Measurements from ENCODE around the gene FAM171A2. TPM values are rescaled to one million over a fixed set of nuclear protein-coding genes. Genes with fewer than 3 reads are reported as not detected.

FAM171A2 gene
- total and polyA plus RNA-seq, 2 donors (not counting 1 experiment from before 2014, with no cell fraction given), result 0.18 to 0.69 TPM

Small RNA genes within 50 kb of the gene (small RNA-seq; reads per million reads assigned to genes)
- gene RF00012 (ENCODE audit: insufficient read length, low read depth, low replicate concordance), result not detected
- not detected for gene RN7SL258P (ENCODE audit: insufficient read length, low read depth, low replicate concordance)
- gene RNU6-453P (ENCODE audit: insufficient read length, low read depth, low replicate concordance), result not detected

Other genes with a start within 250 kb of the FAM171A2 start
- gene HDAC5, start 240.2 kb downstream of the FAM171A2 start, total RNA-seq, result 104 and 113 TPM in 2 replicates
- gene HDAC5, start 240.2 kb downstream of the FAM171A2 start, polyA plus RNA-seq, result 99.8 and 107 TPM in 2 replicates
- gene HROB, start 221.9 kb downstream of the FAM171A2 start, total RNA-seq, result 2.7 and 3.2 TPM in 2 replicates
- gene HROB, start 221.9 kb downstream of the FAM171A2 start, polyA plus RNA-seq, result 1.0 TPM in 2 replicates
- not detected in 2 replicates for gene ASB16, start 193.1 kb downstream of the FAM171A2 start, total RNA-seq
- not detected in 2 replicates for gene ASB16, start 193.1 kb downstream of the FAM171A2 start, polyA plus RNA-seq
- gene TMUB2, start 176.9 kb downstream of the FAM171A2 start, total RNA-seq, result 50.9 and 52.3 TPM in 2 replicates
- gene TMUB2, start 176.9 kb downstream of the FAM171A2 start, polyA plus RNA-seq, result 95.0 and 114 TPM in 2 replicates
- 107 and 119 TPM in 2 replicates for gene ATXN7L3, start 164.0 kb downstream of the FAM171A2 start, total RNA-seq
- 63.6 and 76.3 TPM in 2 replicates for gene ATXN7L3, start 164.0 kb downstream of the FAM171A2 start, polyA plus RNA-seq
- gene UBTF, start 144.2 kb downstream of the FAM171A2 start, total RNA-seq, result 179 and 181 TPM in 2 replicates
- gene UBTF, start 144.2 kb downstream of the FAM171A2 start, polyA plus RNA-seq, result 43.1 and 53.4 TPM in 2 replicates
- 0.22 and 1.9 TPM in 2 replicates for gene SLC4A1, start 95.7 kb downstream of the FAM171A2 start, total RNA-seq
- gene SLC4A1, start 95.7 kb downstream of the FAM171A2 start, polyA plus RNA-seq, result 0.09 TPM in 1 of 2 replicates, not detected in the other
- gene RUNDC3A, start 55.3 kb downstream of the FAM171A2 start, total RNA-seq, result not detected in 2 replicates
- 0.07 and 0.19 TPM in 2 replicates for gene RUNDC3A, start 55.3 kb downstream of the FAM171A2 start, polyA plus RNA-seq
- gene SLC25A39, start 39.0 kb downstream of the FAM171A2 start, total RNA-seq, result 86.6 and 88.4 TPM in 2 replicates
- 142 and 160 TPM in 2 replicates for gene SLC25A39, start 39.0 kb downstream of the FAM171A2 start, polyA plus RNA-seq
- 185 and 187 TPM in 2 replicates for gene GRN, start 18.6 kb downstream of the FAM171A2 start, total RNA-seq
- 144 and 226 TPM in 2 replicates for gene GRN, start 18.6 kb downstream of the FAM171A2 start, polyA plus RNA-seq
- 0.20 and 0.78 TPM in 2 replicates for gene ITGA2B, start 25.8 kb upstream of the FAM171A2 start, total RNA-seq
- 0.15 and 1.3 TPM in 2 replicates for gene ITGA2B, start 25.8 kb upstream of the FAM171A2 start, polyA plus RNA-seq
- 83.4 and 105 TPM in 2 replicates for gene GPATCH8, start 139.6 kb upstream of the FAM171A2 start, total RNA-seq
- 26.3 and 28.3 TPM in 2 replicates for gene GPATCH8, start 139.6 kb upstream of the FAM171A2 start, polyA plus RNA-seq
- gene FZD2, start 193.6 kb upstream of the FAM171A2 start, total RNA-seq, result 2.3 and 2.5 TPM in 2 replicates
- gene FZD2, start 193.6 kb upstream of the FAM171A2 start, polyA plus RNA-seq, result 1.1 and 1.6 TPM in 2 replicates